GM19452 (cell line): ENCODE data around the gene GAK.
"Not testable (repeated sequence)": the region's sequence is repeated elsewhere in the genome, so short reads cannot be mapped to it uniquely, and the experiment has no call there.

ENCODE experiments used
- ATAC-seq: cut with Tn5 transposase; IDR thresholded peaks from one replicate; pipeline ENCODE4 v1.9.1; 2021; ENCODE audit not compliant: unreplicated experiment

Gene GAK

DNA sequence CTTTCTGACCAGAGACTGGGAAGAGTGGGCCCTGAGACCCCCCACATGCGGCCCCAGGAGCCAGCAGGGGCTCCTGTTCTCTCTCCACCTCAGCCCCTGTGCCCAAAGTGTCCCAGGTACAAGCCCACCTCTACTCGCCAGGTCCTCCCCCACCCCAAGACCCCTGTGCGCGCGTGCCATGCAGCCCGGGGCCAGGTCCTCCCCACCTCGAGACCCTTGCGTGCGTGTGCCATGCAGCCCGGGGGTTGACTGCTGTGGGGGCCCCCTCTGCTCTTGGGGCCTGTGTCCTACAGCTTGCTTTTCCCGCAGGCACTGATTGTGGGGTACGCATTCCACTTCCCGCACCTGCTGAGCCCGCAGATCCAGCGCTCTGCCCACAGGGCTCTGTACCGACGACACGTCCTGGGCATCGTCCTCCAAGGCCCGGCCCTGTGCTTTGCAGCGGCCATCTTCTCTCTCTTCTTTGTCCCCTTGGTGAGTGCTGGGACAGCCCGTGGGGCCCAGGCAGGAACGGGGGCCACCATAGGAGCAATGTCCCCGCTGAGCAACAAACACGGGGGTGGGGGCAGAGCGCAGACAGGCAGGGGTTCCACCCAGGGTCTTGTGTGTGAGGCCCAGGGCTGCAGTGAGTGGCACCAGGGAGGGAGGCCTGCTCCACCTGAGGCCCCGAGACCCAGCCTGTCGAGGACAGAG lies 20.9 kb upstream of the GAK start:
- no peak for ATAC-seq

DNA sequence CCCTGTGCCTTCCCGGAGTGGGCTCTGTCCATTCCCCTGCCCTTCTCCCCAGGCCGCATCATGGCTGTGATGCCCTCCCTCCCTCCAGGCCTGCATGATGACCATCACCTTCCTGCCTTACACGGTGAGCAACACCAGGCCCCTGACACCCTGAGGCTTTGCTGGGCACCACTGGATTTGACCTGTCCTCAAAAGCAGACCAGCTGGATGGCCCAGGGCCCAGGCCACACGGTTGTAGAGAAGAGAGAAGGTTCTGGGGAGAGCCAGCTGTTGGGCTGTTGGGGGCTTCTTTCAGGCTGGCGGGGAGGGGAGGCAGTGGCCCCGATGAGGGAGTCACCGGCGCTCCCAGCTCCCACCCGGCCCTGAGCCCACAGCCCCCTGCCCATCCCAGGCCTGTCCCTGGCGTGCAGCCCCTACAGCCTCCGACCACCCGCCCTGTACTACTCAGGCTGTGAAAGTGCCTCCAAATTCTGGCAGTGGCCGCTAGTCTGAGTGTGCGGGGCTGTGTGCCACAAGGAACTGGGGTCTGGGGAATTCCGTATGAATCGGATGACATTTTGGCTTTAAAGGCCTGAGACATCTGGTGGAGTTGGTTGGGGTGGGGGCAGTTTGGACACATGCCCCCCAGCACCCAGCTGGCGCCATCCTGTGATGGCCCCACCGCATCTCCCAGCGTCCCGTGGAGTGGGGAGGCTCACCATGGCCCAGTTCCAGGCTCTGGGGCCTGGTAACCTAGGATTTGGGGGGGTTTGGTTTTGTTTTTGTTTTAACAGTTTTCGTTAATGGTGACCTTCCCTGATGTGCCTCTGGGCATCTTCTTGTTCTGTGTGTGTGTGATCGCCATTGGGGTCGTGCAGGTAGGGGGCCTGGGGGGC lies 19.7 kb upstream of the GAK start:
- no peak for ATAC-seq

DNA sequence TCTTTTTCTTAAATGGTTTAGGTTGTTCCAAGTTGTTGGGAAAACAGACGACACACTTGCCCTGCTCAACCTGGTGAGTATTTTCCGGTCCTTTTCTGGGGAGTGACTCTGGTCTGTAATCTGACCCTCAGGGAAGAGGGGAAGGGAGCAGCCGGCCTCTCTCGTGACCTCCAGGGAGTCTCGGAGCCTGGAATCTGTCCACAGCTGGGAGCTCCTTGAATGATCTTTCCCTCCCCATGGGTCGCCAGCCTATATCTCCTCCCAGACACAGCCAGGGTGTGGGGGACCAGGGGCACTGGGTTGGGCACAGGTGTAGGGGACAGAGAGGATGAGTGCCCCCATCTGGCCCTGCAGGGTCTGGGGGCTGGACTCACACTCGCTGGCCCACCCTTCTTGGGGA lies 19.1 kb upstream of the GAK start:
- ATAC-seq = no peak

DNA sequence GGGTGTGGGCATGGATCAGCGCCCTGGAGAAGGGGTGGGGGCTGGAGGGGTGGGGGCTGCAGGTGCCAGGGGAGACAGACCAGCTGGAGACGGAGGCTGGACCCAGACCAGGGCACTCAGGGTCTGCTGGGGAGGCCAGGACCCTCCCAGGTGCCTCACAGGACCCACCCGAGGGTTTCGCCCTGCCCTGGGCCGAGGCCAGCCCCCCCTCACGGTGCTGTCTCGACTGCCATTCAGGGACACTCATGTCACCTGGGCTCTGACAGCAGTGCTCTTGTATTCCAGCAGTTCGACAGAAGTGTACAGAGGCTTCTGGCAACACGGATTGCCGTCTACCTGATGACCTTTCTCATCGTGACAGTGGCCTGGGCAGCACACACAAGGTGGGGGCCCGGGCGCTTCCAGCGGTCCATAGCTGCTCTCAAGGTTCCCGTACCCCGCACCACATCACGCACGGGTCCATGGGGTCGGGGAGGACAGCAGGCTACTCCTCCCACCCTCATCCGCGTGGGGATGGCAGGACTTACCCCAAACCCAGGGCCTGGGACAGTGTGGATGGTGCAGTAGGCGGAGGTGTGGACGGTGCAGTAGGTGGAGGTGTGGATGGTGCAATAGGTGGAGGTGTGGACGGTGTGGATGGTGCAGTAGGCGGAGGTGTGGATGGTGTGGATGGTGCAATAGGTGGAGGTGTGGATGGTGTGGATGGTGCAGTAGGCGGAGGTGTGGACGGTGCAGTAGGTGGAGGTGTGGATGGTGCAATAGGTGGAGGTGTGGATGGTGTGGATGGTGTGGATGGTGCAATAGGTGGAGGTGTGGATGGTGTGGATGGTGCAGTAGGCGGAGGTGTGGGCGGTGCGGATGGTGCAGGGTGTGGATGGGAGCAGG lies 18.3 kb upstream of the GAK start:
- ATAC-seq = no peak

DNA sequence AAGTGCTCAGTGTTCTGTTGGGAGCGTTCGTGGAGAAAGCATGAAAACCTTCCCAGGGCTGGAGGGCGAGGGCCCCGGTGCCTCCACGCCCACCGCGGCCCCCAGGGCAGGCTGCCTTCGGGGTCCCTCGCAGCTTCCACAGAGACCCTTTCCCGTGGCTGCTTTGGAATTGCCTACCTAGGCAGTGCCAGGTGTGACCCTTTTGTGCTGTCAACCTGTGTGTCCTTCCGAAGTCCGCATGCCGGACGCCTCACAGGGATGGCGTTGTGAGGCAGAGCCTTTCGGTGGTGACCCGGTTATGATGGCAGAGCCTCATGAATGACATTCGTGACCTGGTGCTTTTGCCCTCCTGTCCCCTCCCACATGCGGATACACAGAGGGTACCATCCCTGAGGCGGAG lies 17.5 kb upstream of the GAK start:
- no peak for ATAC-seq

DNA sequence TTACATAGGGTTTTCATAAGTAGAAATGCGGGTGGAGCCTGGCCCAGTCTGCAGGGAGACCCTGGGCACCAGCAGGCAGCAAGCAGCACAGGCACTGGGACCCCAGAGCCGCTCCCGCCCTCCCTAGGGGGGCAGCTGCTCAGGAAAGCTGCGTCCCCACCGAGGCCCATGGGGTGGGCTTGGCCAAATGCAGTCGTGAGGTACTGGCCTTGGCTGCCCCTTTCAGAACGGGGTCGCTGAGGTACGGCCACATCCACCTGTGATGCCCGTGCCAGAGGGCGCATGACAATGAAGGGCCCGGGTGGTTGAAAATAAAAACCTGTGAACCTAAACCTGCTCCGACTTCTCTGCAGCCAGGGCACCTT lies 16.8 kb upstream of the GAK start:
- ATAC-seq = no peak

DNA sequence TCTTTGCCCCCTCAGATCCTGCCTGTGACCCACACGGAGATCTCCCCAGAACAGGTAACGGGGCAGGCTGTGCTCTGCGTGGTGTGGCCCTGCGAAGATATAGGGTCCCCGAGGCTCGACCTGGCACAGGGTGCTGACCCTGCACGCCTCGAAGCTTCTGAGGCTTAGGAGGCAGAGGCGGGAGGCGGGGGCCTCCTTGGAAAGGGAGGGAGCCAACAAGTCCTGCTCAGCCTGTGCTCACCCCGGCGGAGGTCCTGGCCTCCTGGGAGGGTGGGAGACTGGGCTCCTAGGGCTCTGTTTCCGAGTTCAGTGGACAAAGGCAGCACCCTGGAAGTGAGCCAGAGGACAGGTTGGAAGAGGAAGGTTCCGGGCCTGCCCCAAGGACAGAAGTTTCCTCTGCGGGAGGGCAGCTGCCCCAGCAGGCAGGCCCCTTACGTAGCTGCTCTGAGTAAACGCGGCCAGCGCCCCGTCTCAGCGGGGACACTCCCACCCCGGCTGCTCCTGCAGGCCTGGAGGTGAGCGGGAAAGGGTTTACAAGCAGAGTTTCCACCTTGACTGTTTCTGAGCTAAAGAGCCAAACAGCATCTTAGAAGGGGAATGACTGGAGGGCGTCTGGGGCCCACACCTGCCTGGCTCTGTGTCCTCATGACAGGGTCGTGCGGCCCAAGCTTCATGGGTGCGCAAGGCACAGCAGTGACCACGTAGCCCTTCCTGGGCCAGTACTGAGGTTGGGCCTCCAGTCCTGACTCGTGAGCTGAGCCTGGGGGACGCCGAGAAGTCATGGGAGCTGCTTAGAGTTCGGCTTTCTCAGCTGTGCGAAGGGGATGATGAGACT lies 16.2 kb upstream of the GAK start:
- ATAC-seq = no peak

DNA sequence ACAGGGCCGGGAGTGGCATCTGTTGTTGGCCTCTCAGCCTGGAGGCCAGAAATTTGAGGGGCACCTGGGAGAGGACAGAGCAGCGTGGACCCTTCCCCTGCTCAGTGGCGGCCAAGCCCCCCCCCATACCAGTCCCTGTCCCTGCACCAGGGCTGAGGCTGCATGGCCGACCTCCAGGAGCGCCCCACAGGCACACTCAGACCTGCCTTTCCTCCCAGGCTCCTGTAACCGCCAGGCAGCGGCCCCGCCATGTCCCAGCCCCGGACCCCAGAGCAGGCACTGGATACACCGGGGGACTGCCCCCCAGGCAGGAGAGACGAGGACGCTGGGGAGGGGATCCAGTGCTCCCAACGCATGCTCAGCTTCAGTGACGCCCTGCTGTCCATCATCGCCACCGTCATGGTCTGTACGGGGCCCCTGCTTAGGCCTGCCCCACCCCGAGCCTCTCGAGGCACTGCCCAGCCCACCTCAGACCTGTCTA lies 15.4 kb upstream of the GAK start:
- no peak for ATAC-seq

DNA sequence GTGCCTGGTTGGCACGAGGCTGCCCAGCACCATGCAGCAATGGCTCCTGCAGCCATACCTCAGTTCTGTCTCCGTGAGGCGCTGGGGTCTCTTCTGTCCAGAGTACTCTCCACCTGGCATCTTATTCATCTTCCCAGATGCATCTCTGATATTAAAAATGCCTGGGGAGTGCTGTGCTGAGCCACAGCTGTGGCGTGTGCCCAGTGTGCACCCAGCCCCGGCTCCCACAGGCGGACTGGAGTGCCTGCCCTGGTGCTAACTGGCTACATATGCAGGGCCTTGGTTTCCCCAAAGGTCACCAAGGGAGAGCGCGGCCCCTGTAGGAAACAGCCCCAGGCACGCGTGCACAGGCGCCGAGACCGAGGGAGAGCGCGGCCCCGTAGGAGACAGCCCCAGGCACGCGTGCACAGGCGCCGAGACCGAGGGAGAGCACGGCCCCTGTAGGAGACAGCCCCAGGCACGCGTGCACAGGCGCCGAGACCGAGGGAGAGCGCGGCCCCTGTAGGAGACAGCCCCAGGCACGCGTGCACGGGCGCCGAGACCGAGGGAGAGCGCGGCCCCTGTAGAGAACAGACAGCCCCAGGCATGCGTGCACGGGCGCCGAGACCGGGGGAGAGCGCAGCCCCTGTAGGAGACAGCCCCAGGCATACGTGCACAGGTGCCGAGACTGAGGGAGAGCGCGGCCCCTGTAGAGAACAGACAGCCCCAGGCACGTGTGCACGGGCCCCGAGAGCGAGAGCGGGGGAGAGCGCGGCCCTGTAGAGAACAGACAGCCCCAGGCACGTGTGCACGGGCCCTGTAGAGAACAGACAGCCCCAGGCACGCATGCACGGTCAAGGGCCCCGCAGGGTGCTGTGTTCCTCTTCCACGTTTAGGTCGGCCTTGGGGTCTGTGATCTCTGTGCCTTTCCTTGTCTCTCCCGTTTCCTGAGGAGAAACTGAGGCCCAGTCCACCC lies 14.7 kb upstream of the GAK start:
- no peak for ATAC-seq

DNA sequence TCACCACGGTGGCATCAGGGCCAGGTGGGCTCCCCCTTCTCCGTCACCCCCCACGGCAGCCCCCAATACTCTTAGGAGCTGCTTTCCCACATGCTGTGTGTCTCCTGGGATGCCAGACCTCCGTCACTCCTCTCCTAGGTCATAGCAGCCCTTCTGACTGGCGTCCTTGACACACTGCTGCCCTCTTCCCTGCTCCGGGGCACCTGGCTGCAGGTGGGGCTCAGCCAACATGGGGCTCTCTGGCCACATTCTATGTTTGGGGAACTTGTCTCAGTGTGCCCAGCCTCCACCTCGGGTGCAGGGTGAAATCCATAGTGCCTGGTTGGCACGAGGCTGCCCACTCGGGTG lies 14.0 kb upstream of the GAK start:
- no peak for ATAC-seq

DNA sequence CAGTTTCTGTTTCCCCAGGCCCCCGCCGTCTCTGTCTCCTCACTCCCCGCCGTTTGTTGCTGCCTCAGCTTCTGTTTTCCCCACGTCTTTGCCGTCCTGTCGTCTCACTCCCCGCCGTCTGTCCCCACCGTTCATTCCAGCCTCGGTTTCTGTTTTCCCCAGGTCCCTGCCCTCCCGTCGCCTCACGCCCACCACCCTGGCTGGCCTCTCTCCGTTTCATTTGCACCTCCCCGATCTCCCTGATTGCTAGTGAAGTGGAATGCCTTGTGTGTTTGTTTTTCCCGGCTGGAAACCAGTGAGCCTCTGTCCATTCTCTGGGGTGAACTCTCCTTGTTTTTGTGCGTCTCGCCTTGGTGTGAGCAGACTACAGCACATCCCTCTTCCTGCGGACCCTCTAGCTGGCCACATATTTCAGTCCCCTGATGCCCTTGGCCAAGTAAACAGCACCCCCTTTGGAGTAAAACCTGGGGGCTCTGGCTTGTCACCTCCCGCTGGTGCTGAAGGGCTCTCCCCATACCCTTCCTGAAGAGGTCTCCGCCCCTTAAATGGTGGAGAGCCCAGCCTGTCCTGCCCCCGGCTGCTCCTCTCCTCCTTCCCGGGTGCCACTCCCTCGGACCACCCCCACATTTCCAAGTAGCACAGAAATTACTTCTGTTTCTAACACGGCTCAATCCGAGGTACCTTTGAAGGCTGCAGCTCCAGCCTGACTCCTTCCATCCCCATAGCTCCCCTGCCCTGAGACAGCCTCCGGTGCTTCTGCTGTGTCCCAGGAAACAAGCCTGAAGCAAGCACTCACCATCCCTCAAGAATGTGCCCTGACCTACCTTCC lies 13.4 kb upstream of the GAK start:
- ATAC-seq = no peak

DNA sequence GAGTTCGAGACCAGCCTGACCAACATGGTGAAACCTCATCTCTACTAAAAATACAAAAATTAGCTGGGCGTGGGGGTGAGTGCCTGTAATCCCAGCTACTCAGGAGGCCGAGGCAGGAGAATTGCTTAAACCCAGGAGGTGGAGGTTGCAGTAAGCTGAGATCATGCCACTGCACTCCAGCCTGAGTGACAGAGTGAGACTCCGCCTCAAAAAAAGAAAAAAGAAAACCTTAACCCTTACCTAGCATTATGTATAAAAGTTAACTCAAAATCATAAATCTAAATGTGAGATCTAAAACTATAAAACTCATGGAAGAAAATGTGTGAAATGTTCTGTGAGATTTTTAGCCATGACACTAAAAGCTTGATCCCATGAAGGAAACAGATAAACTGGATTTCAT lies 7.4 kb upstream of the GAK start:
- not testable (repeated sequence) for ATAC-seq

DNA sequence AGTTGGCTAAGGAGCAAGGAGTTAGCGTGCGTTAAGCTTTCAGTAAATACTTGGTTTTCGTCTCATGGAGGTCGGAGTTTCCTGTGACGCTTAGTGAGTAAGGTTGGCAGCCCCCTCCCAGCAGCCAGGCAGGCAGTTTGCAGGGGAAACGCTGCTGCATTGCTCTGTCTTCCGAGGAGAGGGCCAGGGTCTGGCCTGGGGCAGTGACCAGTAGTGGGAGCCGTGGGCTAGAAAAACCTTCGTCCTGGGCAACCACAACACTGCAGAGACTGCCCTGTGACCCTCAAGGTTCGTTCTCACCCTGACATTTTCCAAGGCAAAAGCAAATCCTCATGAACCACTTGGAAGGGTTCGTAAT lies 576 bp upstream of the GAK start:
- ATAC-seq = no peak

DNA sequence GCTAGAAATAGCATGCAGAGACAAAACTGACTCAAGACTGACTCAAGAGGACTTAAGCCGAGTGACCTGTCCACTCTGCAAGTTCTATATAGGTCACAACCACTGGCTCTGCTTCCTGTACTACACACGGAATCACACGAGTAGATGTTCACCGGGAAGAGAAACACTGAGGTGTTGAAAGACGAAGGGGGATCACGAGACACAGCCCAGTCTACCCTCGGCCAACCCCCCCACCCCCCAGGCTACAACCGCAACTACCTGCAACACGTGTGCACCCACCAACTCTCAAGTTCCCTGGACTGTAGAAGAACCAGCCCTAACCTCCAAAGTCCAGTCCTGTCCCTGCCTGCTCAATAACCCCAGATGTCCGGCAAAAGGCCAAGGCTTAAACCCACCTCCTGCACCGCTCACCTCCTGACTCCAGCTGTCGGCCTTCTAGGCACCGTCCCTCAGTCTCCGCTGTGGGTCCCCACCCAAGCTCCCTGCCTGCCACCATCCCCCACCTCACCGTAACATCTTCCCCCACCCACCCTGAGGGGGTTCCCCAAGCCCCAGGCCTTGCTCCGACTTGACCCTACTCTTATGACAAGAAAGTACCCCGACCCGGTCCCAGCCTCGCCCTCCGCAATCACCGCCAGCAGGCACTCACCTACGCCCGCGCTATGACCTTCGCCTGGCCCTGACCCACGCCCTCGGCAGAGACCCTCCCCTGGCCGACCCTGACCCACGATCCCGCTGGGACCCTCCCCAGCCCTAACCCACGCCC lies 739 bp downstream of the GAK start:
- no peak for ATAC-seq

DNA sequence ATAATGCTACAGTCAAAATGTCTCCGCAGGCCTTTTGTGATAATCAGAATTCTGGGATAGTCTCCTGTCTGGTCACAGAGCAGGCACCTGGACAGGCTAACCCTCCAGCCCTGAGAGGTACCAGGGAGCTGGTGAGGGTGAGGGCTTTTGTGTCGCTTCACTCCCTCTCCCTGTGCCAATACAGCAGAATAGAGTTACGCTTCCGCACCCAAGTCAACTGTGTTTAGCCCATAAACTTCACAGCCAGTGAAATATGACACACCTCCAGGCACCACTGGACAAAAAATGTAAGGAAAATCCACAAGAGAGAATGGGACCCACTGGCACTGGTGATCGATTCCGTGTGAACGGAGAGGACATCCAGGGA lies 1.3 kb downstream of the GAK start:
- no peak for ATAC-seq

DNA sequence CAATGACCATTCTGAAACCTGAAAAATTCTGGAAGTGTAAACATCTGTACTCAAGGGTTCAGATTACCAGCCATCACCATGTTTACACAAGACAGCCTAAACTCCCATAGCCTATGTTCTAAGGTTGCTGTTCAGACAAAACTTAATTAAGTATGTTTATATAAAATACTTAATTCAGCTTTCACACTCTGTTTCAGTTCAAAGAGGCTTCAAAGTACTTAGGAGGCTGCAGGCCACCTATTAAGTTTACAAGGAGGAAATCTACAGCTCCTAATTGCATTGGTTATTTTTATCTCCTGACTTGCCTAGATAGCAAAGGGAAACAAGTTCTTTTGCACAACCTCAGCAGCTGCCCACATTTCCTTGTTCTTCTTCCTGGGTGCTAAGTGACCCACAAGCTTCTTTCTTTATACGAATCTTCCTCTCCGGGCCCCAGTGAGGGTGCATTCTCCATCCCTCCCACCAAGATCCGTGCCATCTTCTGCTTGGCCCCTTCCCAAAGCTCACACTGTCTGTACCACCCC lies 2.0 kb downstream of the GAK start:
- no peak for ATAC-seq

DNA sequence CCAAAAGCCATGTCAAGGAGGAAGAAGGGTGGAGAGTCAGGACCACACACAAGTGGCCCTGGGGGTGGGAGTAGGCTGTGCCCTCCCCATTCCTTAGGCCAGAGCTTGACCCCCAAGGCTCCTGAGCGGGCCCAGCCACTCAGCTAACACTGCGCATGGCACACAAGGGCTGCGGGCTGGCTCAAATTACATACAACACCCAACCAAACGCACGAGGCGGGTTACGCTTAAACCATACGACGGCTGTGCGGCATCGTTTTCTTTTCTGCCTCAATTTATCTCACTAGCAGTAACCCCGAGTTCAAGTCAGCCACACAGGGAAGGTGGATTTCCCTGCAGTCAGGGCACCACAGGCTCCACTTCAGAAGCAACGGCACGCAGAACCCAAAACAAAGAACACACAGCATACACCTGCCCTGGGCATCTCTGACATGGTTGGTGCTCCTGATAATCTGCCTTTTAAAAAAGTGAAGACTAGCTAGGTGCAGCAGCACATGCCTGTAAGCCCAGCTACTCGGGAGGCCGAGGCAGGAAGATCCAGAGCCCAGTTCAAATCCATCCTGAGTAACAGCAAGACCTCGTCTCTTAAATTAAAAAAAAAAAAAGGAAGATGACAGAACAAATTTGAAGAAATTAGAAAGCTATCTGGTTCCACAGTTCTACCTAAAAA lies 2.9 kb downstream of the GAK start:
- ATAC-seq = no peak
